ENCODE data around the gene HAGHL.

The HAGHL gene

GRCh38 chr16:708019-708418 is 18.9 kb upstream of the HAGHL start:
- DNase-seq (ENCODE audit: low read depth) = no peak

- DNase-seq (ENCODE audit: low read depth) = no peak
Observed at GRCh38 chr16:708959-709358, 17.9 kb upstream of the HAGHL start.

GRCh38 chr16:709566-710499 is 17.1 kb upstream of the HAGHL start:
- DNase-seq (ENCODE audit: low read depth) = peak; percentile 49

- no peak for DNase-seq (ENCODE audit: low read depth)
Observed at GRCh38 chr16:710500-711075, 16.3 kb upstream of the HAGHL start.

GRCh38 chr16:711084-711483 is 15.8 kb upstream of the HAGHL start:
- no peak for DNase-seq (ENCODE audit: low read depth)

- DNase-seq (ENCODE audit: low read depth) = peak; percentile 32
Observed at GRCh38 chr16:711548-712320, 15.2 kb upstream of the HAGHL start.

GRCh38 chr16:712740-713250 is 14.1 kb upstream of the HAGHL start:
- peak; percentile 73 for DNase-seq (ENCODE audit: low read depth)

GRCh38 chr16:714079-714478 is 12.8 kb upstream of the HAGHL start:
- DNase-seq (ENCODE audit: low read depth) = no peak

- peak; percentile 48 for DNase-seq (ENCODE audit: low read depth)
Observed at GRCh38 chr16:714558-715476, 12.1 kb upstream of the HAGHL start, which contains the start of gene METRN. METRN (plus strand) TSS chr16:715118; CDS start chr16:715290, 172 bp downstream.

- DNase-seq (ENCODE audit: low read depth) = no peak
Observed at GRCh38 chr16:715477-716199, 11.3 kb upstream of the HAGHL start.

- DNase-seq (ENCODE audit: low read depth) = peak; percentile 48
Observed at GRCh38 chr16:716200-716568, 10.7 kb upstream of the HAGHL start.

- DNase-seq (ENCODE audit: low read depth) = no peak
Observed at GRCh38 chr16:716768-717325, 10.1 kb upstream of the HAGHL start.

- no peak for DNase-seq (ENCODE audit: low read depth)
Observed at GRCh38 chr16:717450-718245, 9.3 kb upstream of the HAGHL start.

- DNase-seq (ENCODE audit: low read depth) = no peak
Observed at GRCh38 chr16:718389-718788, 8.5 kb upstream of the HAGHL start.

- DNase-seq (ENCODE audit: low read depth) = no peak
Observed at GRCh38 chr16:718922-719321, 8.0 kb upstream of the HAGHL start.

GRCh38 chr16:719815-720446 is 7.0 kb upstream of the HAGHL start:
- DNase-seq (ENCODE audit: low read depth) = no peak

GRCh38 chr16:720447-720989 is 6.4 kb upstream of the HAGHL start:
- peak; percentile 30 for DNase-seq (ENCODE audit: low read depth)

GRCh38 chr16:720990-721764 is 5.7 kb upstream of the HAGHL start, which contains the start of gene ANTKMT:
ANTKMT (plus strand) TSS chr16:721146; CDS start chr16:721275, 129 bp downstream.
- DNase-seq (ENCODE audit: low read depth) = peak; percentile 39

All from fibroblast of the conjunctiva (primary cell).